Limb (tissue), 2 donors: Measurements from ENCODE around the gene HOOK2.
"Not testable (repeated sequence)": the region's sequence is repeated elsewhere in the genome, so short reads cannot be mapped to it uniquely, and the experiment has no call there.

Source experiments
- DNase-seq, 2 donors: peaks; one replicate each; pipeline ENCODE4 v3.0.0-alpha.2; 2016; ENCODE audit errors: extremely low spot score in 2 of 2

Gene HOOK2

GRCh38 chr19:12756150-12756883 lies 19.0 kb downstream of the HOOK2 start:
- DNase-seq, result no peak

DNA sequence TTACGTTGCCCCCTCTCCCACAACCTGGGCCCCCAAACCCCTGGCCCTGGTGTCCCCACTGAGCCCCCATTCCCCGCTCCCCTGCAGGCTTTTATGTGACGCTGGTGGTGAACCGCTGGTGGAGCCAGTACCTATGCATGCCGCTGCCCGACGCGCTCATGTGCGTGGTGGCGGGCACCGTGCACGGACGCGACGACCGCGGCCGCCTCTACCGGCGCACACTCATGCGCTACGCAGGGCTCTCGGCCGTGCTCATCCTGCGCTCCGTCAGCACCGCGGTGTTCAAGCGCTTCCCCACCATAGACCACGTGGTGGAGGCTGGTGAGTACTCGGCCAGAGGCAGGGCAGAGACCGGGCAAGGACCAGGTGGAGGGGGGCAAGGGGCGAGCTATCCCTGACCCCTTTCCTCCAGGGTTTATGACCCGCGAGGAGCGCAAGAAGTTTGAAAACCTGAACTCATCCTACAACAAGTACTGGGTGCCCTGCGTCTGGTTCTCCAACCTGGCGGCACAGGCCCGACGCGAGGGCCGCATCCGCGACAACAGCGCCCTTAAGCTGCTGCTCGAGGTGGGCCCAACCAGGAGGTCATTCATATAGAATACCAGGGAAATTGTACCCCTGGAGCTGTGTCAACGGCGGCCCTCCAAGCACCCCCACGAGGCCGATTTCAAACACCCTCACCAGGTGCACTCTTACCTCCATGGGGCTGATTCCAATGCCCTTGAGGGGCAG lies 20.7 kb downstream of the HOOK2 start:
- no peak for DNase-seq

DNA sequence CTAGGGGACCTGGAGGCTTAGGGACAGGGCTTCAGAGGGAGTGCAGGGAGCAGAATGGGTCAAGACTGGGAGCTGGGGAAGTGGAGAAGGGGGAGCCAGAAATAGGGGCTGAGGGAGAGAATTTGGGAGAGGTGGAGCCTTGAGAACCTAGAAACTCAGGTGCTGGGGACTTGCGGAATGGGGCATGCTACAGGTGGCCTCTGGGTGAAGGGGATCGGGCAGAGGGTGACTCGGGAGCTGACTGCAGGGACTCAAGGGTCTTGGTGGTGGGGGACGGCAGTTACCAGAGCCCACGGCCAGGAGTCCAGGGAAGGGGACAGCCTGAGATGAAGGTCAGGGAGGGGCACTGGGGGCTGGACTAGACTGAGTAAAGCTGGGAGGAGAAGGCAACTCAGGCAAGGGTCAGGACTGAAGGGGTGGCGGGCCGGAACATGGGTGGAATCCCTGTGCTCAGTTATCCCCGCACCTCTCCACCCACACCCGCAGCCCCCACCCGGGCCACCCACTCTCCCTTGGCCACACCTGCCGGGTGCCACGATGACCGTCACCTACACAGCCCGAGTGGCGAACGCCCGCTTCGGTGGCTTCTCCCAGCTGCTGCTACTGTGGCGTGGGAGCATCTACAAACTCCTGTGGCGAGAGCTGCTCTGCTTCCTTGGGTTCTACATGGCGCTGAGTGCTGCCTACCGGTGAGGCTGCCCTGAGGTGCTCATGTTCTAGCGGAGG lies 23.1 kb downstream of the HOOK2 start:
- no peak for DNase-seq

GRCh38 chr19:12751635-12752034 lies 23.7 kb downstream of the HOOK2 start, which contains the start of gene BEST2:
BEST2 (plus strand) TSS chr19:12751791; CDS start chr19:12752593, 802 bp downstream.
- DNase-seq, result no peak

DNA sequence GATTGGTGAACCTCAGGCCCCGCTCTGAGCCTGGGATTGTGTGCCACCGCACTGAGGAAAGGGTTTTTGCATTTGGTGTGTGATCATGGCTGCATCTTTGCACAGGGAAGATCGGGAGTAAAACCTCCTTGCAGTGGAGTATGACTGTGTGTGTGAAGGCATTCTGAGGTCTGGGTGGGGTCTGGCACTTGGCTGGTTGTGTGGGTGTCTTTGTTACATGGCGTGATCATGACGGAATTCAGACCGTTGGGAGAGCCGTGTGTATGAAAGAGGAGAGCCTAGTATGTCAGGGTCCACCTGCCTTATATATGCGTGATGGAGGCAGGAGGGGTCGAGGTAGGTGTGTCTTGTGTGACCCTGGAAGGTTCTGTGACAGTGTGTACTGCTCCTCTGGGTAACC lies 24.5 kb downstream of the HOOK2 start:
- DNase-seq, result no peak

DNA sequence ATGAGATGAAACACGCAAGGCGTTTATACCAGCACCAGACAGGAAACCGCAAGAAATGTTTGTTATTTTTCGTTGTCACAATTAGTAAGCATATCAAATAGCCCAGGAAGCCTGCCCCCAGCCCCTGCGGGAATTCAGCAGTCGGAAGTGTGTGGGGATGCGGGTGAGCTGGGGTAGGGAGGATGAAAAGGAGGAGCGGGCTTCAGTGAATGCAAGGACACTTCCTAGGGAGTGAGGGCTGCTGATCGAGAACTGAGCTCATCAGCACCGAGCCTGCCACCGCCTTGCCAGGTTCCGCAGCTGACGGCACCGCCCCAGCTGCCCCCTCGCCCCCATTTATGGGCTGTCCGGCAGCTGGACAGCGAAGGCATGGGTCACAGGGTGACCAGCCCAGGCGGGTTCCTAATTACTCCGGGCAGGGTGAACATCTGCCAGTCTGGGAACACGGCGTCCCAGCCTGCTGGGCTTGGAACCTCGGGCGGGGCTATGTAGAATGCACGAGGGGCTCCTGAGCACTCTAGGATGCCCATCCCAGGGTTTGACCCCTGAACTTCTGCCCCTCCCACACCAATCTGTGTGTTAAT lies 25.3 kb downstream of the HOOK2 start:
- DNase-seq, result no peak

DNA sequence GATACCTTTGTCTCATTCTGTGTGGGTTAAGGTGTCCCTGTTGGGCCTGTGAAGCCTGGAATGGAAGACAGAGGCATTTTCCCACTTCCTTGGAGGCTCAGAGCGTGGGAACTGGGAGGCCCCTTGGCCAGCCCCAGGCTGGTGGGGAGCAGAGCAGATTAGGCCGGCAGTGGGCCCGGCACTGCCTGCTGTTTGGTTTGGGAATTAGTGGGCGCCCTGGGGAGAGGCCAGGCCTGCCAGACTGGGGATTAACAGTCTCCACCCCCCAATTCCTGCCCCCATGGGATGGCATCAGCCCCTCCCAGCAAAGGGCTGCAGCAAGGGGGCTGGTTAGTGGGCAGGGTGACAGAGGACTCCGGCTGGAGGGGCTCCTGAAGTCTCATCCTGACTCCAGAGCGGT lies 26.9 kb downstream of the HOOK2 start:
- DNase-seq, result no peak

- no peak for DNase-seq
These were observed 30.0 kb downstream of the HOOK2 start for GRCh38 chr19:12745166-12745897.

- no peak for DNase-seq
These were observed 37.5 kb downstream of the HOOK2 start for GRCh38 chr19:12737835-12738351.

GRCh38 chr19:12736995-12737834 lies 38.1 kb downstream of the HOOK2 start, which contains the start of gene GET3:
GET3 (plus strand) TSS chr19:12737497; CDS start chr19:12737506, 9 bp downstream.
- peak; percentile 89 to 99 for DNase-seq

- DNase-seq, result no peak
These were observed 41.8 kb downstream of the HOOK2 start for GRCh38 chr19:12733369-12734214.

DNA sequence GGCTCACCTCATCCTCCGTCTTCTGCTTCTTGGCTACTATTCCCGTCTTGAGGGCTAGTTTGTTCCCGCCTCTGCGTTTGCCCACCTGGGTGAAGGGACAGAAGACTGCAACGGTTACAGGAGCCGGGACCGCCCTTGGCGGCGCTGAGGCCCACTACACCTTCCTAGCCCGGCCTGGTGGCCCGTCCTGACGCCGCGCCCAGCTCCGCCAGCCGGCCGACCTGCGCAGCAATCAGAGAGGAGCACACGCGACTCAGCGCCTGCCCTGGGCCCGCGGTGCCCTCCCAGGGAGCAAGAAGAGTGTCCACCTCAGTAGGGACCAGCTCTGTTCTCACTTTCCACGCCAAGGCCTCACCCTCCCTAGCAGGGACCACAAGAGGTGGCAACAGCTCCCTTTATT lies 44.0 kb downstream of the HOOK2 start:
- DNase-seq, result no peak

GRCh38 chr19:12730064-12730463 lies 45.3 kb downstream of the HOOK2 start:
- no peak for DNase-seq

- DNase-seq, result no peak
These were observed 47.5 kb downstream of the HOOK2 start for GRCh38 chr19:12727745-12728433.

DNA sequence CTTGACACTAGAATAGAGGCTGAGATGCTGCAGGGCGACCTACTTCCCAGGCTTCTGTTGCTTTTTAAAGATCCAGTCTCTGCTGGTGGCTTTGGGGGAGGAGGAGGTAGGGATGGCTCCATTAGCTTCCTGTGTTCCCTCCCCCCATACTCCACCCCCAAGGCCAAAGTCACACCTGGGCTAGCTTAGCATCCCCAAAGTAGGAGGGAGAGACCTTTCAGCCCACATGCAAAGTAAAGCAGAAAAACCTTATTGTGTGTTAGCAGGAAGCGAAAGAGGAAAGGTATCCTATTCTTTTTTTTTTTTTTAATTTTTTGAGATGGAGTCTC lies 48.4 kb downstream of the HOOK2 start:
- DNase-seq, result no peak

GRCh38 chr19:12725612-12726011 lies 49.7 kb downstream of the HOOK2 start:
- not testable (repeated sequence) for DNase-seq

GRCh38 chr19:12723641-12724426 lies 51.5 kb downstream of the HOOK2 start, which contains the start of gene TNPO2:
TNPO2 (minus strand) TSS chr19:12723932; CDS start chr19:12720977, 2,955 bp downstream.
- peak; percentile 66 to 84 for DNase-seq

- no peak for DNase-seq
These were observed 52.0 kb downstream of the HOOK2 start for GRCh38 chr19:12723381-12723640.
